ENCODE data around the gene SEMA3E. TPM values are rescaled to one million over a fixed set of nuclear protein-coding genes. Genes with fewer than 3 reads are reported as not detected.
"Not testable (repeated sequence)": the region's sequence is repeated elsewhere in the genome, so short reads cannot be mapped to it uniquely, and the experiment has no call there.

SEMA3E gene
- total and polyA plus RNA-seq, 9 of the 15 experiments (the other 6 are each of a cell fraction or from before 2014, with no cell fraction given) = 0.01 to 1.4 (median 0.14) TPM; not detected in 2

- ChIA-PET POLR2A (no interaction called here), CTCF (ENCODE audit: low intra/inter-chr PET ratio) (no interaction called here)
- no peak overlapping the region for H2AFZ ChIP-seq (ENCODE audit: low read depth, low read length)
- no peak overlapping the region for H3K4me2 ChIP-seq (ENCODE audit: insufficient read depth, low read length)
- TF ChIP-seq FOXJ3 (CRISPR knock-in tag; IDR thresholded peaks at IDR 0.05) (no peak), NR4A1 (CRISPR knock-in tag; IDR thresholded peaks at IDR 0.05) (no peak), NR4A1 (tag; IDR thresholded peaks at IDR 0.05) (no peak), ZNF76 (CRISPR knock-in tag; IDR thresholded peaks at IDR 0.05; ENCODE audit: borderline replicate concordance) (no peak), ZNF121 (CRISPR knock-in tag; conservative IDR thresholded peaks at IDR 0.05) (no peak), ELF2 (CRISPR knock-in tag; IDR thresholded peaks at IDR 0.05) (no peak), ZEB2 (IDR thresholded peaks at IDR 0.05) (no peak), ELK1 (CRISPR knock-in tag; IDR thresholded peaks at IDR 0.05) (no peak), DDX20 (tag; IDR thresholded peaks at IDR 0.05; ENCODE audit: low read depth) (no peak), PHF8 (IDR thresholded peaks at IDR 0.05; ENCODE audit: borderline replicate concordance, low read length) (no peak)
- DNase-seq (ENCODE audit: extremely low read depth in 1 of 4, low spot score in 3 of 4) = no peak
- H3K9ac ChIP-seq (ENCODE audit: insufficient read depth in 1 of 2, low read depth in 2 of 2, low read length in 2 of 2) = no peak overlapping the region
- BruUV-seq (replicated peaks) = no TSS peak
- no peaks in the 10 kb centered on the region for H3K4me1 ChIP-seq (replicated peaks in 1 of 2; ENCODE audit: control insufficient read depth in 2 of 2, insufficient read depth in 2 of 2, low read length in 2 of 2)
- ATAC-seq = no peak
- H3K4me3 ChIP-seq = no peak overlapping the region
- 0% methylated on average over 3 of the region's 3 CpGs for WGBS (ENCODE audit: insufficient coverage, low coverage, missing lambda C conversion rate)
- H3K9me1 ChIP-seq (ENCODE audit: control insufficient read depth, insufficient read depth, low read length) = no peaks in the 10 kb centered on the region
- intact Hi-C loops (cut with micrococcal nuclease) = no loop called here
- H3K9me3 ChIP-seq (replicated peaks; ENCODE audit: control insufficient read depth, insufficient read depth, low read depth, low read length) = no peaks in the 10 kb centered on the region
- in situ Hi-C loops (cut with MboI) = no loop called here
- no peaks in the 10 kb centered on the region for H3K79me2 ChIP-seq (ENCODE audit: control insufficient read depth, insufficient read depth, low read length)
- H3K36me3 ChIP-seq (ENCODE audit: control insufficient read depth, insufficient read depth, low read length) = no peaks in the 10 kb centered on the region
- no peaks in the 10 kb centered on the region for H3K27me3 ChIP-seq (ENCODE audit: control insufficient read depth in 2 of 2, insufficient read depth in 2 of 2, low read length in 2 of 2)
- no peak overlapping the region for H3K27ac ChIP-seq (ENCODE audit: extremely low read depth, low read depth, low read length)
- H4K20me1 ChIP-seq (replicated peaks; ENCODE audit: control insufficient read depth, insufficient read depth, low read length) = no peaks in the 10 kb centered on the region
- FAIRE-seq = no peak
Observed at GRCh38 chr7:83559887-83560286, 89.1 kb downstream of the SEMA3E start.

GRCh38 chr7:83552556-83552955, 96.4 kb downstream of the SEMA3E start:
- H3K79me2 ChIP-seq (ENCODE audit: control insufficient read depth, insufficient read depth, low read length); H3K4me2 ChIP-seq (ENCODE audit: insufficient read depth, low read length); BruUV-seq (replicated peaks); in situ Hi-C loops (cut with MboI); intact Hi-C loops (cut with micrococcal nuclease); H3K4me3 ChIP-seq; H3K27ac ChIP-seq (ENCODE audit: extremely low read depth, low read depth, low read length); H3K27me3 ChIP-seq (ENCODE audit: control insufficient read depth in 2 of 2, insufficient read depth in 2 of 2, low read length in 2 of 2); H3K9me1 ChIP-seq (ENCODE audit: control insufficient read depth, insufficient read depth, low read length); FAIRE-seq; H3K9ac ChIP-seq (ENCODE audit: insufficient read depth in 1 of 2, low read depth in 2 of 2, low read length in 2 of 2); H3K36me3 ChIP-seq (ENCODE audit: control insufficient read depth, insufficient read depth, low read length); H2AFZ ChIP-seq (ENCODE audit: low read depth, low read length); H3K4me1 ChIP-seq (replicated peaks in 1 of 2; ENCODE audit: control insufficient read depth in 2 of 2, insufficient read depth in 2 of 2, low read length in 2 of 2); H4K20me1 ChIP-seq (replicated peaks; ENCODE audit: control insufficient read depth, insufficient read depth, low read length); H3K9me3 ChIP-seq (replicated peaks; ENCODE audit: control insufficient read depth, insufficient read depth, low read depth, low read length); CTCF ChIA-PET (ENCODE audit: low intra/inter-chr PET ratio); ATAC-seq; DNase-seq (ENCODE audit: extremely low read depth in 1 of 4, low spot score in 3 of 4); POLR2A ChIA-PET: not testable (repeated sequence)
- WGBS (ENCODE audit: insufficient coverage, low coverage, missing lambda C conversion rate) = 0% methylated on average over 3 of the region's 3 CpGs
